ENCODE data around the gene SH3GL1.
A peak's percentile ranks its signal among the peaks of the same experiment; 100 is the strongest.
"Not testable (repeated sequence)": the region's sequence is repeated elsewhere in the genome, so short reads cannot be mapped to it uniquely, and the experiment has no call there.

Gene SH3GL1

GRCh38 chr19:4350726-4351125 is 49.6 kb downstream of the SH3GL1 start:
- TF ChIP-seq CTCF (IDR thresholded peaks at IDR 0.05; ENCODE audit: low read depth, low read length, missing control alignments): no peak
- no peak overlapping the region for H3K4me3 ChIP-seq (ENCODE audit: low read depth, low read length)
- no peak for DNase-seq (ENCODE audit: low read depth)

GRCh38 chr19:4350111-4350510 is 50.2 kb downstream of the SH3GL1 start:
- no peak for TF ChIP-seq CTCF (IDR thresholded peaks at IDR 0.05; ENCODE audit: low read depth, low read length, missing control alignments)
- no peak overlapping the region for H3K4me3 ChIP-seq (ENCODE audit: low read depth, low read length)
- DNase-seq (ENCODE audit: low read depth): no peak

GRCh38 chr19:4349225-4349624 is 51.1 kb downstream of the SH3GL1 start:
- not testable (repeated sequence) for H3K4me3 ChIP-seq (ENCODE audit: low read depth, low read length); DNase-seq (ENCODE audit: low read depth)

GRCh38 chr19:4347521-4347920 is 52.8 kb downstream of the SH3GL1 start:
- TF ChIP-seq CTCF (IDR thresholded peaks at IDR 0.05; ENCODE audit: low read depth, low read length, missing control alignments): no peak
- no peak for DNase-seq (ENCODE audit: low read depth)
- no peak overlapping the region for H3K4me3 ChIP-seq (ENCODE audit: low read depth, low read length)

- DNase-seq (ENCODE audit: low read depth): no peak
- H3K4me3 ChIP-seq (ENCODE audit: low read depth, low read length): no peak overlapping the region
- no peak for TF ChIP-seq CTCF (IDR thresholded peaks at IDR 0.05; ENCODE audit: low read depth, low read length, missing control alignments)
Observed at GRCh38 chr19:4346020-4346383, 54.3 kb downstream of the SH3GL1 start.

GRCh38 chr19:4345342-4346019 is 54.9 kb downstream of the SH3GL1 start:
- DNase-seq (ENCODE audit: low read depth): no peak
- TF ChIP-seq CTCF (IDR thresholded peaks at IDR 0.05; ENCODE audit: low read depth, low read length, missing control alignments): no peak

GRCh38 chr19:4343370-4344307 is 56.7 kb downstream of the SH3GL1 start, which contains the start of gene MPND:
Gene MPND (plus strand): TSS chr19:4343562. CDS start chr19:4343594, 32 bp downstream.
- TF ChIP-seq CTCF (IDR thresholded peaks at IDR 0.05; ENCODE audit: low read depth, low read length, missing control alignments): no peak
- no peak for DNase-seq (ENCODE audit: low read depth)
- peak within 1 kb of the TSS; percentile 74 for H3K4me3 ChIP-seq (ENCODE audit: low read depth, low read length)

More at GRCh38 chr19:4345342-4346019, 54.9 kb downstream of the SH3GL1 start:
- H3K4me3 ChIP-seq (ENCODE audit: low read depth, low read length): no peak overlapping the region
